Adrenal gland (tissue), 5 donors: ENCODE measurements around the gene KLF13.

Experiments used
- POLR2A ChIP-seq, 2 donors: fragments of 450-650 bp; IDR thresholded peaks; one replicate each; pipeline ENCODE4 v1.6.1; 2017; ENCODE audit warnings: antibody characterized with exemption in 2 of 2, mild to moderate bottlenecking in 2 of 2, moderate library complexity in 1 of 2
- TF ChIP-seq, protein P1 (sequence below), 6 experiments: fragments of 450-650 bp in 4 of 6; fragments of 200-600 bp in 2 of 6; sonication (generic) in 1 of 6; IDR thresholded peaks; 1 replicate in 5 of 6; 2 replicates in 1 of 6; pipeline versions ENCODE4 v1.5.1 to v1.8.0; 2016 to 2021; ENCODE audit warnings: antibody characterized with exemption in 6 of 6, mild to moderate bottlenecking in 2 of 6, moderate library complexity in 1 of 6
- donor health status: DM: no; HTN: no; CAD: no.

DNA sequence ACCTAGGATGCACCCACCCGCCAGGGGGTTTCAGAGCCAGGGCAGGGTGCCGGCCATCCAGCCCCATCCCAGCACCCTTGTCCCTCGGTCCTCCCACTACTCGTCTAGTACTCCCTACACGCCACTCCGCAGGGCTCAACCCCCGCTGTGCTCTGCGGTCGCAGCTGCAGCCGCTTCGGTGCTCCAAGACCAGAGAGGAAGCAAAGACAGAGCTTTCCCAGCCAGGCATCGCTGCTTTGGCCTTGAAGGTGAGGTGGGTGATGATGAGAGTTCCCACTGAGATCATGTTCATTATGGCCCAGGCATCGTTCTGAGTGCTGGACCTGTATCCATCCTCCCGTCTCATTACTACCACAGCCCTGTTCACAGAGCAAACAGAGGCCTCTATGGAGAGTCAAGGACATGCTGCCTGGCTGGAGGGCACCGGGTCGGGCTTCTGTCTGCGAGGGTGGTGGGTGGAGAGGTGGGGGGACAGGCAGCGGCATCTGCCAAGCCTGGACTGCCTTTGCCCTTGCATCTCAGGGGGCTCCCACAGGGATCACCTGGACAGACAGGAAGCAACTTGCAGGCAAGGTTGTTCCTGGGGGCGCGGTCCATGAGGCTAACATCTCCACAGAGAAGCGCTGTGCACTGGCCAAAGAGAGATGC, 66.9 kb downstream of the KLF13 start:
- TF ChIP-seq POLR2A (IDR thresholded peaks at IDR 0.05) = no peak
- TF ChIP-seq, protein P1, sequence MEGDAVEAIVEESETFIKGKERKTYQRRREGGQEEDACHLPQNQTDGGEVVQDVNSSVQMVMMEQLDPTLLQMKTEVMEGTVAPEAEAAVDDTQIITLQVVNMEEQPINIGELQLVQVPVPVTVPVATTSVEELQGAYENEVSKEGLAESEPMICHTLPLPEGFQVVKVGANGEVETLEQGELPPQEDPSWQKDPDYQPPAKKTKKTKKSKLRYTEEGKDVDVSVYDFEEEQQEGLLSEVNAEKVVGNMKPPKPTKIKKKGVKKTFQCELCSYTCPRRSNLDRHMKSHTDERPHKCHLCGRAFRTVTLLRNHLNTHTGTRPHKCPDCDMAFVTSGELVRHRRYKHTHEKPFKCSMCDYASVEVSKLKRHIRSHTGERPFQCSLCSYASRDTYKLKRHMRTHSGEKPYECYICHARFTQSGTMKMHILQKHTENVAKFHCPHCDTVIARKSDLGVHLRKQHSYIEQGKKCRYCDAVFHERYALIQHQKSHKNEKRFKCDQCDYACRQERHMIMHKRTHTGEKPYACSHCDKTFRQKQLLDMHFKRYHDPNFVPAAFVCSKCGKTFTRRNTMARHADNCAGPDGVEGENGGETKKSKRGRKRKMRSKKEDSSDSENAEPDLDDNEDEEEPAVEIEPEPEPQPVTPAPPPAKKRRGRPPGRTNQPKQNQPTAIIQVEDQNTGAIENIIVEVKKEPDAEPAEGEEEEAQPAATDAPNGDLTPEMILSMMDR (IDR thresholded peaks at IDR 0.05) = no peak
